ENCODE measurements around the gene ZNF286A.
"Not testable (repeated sequence)": the region's sequence is repeated elsewhere in the genome, so short reads cannot be mapped to it uniquely, and the experiment has no call there.

Gene ZNF286A

GRCh38 chr17:15699413-15699924, at the start of gene ZNF286A:
ZNF286A (plus strand) TSS chr17:15699752; CDS start chr17:15700330, 578 bp downstream.
- peak; percentile 95 for DNase-seq

GRCh38 chr17:15649861-15650421, 49.6 kb upstream of the ZNF286A start:
- no peak for DNase-seq

- no peak for DNase-seq
Observed at GRCh38 chr17:15650741-15651582, 48.6 kb upstream of the ZNF286A start.

DNA sequence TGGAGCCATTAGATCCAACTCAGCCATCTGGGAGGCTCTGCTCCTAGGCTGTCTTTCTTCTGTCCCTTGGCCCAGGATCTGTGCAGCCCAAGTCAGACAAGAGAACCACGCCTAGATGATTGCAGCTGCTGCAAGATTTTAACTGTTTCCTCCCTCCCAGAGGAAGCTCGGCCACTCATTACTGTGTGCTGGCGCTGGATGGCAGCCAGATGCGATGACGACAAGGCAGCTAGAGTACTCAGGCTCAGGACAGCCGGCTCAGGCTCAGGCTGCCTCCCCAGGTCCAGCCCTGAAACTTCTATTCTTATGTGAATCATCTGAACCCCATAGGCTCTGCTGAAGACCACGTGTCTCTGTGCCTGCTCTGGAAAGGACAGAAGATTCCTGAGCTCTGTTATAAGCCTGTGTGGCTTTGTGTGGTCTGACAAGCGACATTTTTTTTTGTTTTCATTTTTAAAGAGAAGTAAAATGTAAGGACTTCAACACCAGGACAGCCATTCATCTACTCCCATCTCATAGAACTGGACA, 47.9 kb upstream of the ZNF286A start:
- peak; percentile 65 for DNase-seq

GRCh38 chr17:15652960-15653359, 46.6 kb upstream of the ZNF286A start:
- no peak for DNase-seq

- DNase-seq = not testable (repeated sequence)
Observed at GRCh38 chr17:15654401-15654800, 45.2 kb upstream of the ZNF286A start.

DNA sequence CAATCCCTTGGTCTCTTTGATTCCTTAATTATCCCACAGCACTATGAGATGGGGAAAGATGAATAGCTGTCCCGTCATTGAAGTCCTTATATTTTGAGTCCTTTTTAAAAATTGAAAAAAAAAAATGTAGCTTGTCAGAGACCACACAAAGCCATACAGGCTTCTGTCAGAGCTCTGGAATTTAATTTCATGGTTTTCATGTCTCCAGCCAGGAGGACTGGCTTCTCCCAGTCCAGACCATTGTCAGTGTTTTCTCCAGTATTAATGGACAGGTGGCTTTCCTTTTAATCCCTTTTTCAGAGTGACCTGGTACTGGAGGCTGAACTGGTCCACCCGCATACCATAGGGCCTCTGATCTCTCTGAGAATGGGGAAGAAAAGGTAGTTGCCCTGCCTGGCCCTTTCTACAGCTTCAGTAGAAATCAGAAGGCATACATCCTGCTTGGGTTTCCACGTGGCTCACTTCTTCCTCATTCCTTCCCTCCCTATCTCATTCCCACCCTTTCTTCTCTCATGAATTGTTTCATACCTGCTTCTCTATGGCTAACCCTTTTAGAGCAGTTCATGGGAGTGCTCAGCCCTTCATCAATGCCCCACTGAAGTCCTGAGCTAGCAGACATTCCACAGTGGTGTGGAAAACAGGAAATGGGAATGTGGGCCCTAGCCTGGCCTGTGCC, 44.5 kb upstream of the ZNF286A start:
- no peak for DNase-seq

- no peak for DNase-seq
Observed at GRCh38 chr17:15657868-15658267, 41.7 kb upstream of the ZNF286A start.

- no peak for DNase-seq
Observed at GRCh38 chr17:15658296-15658695, 41.3 kb upstream of the ZNF286A start.

GRCh38 chr17:15659236-15659635, 40.3 kb upstream of the ZNF286A start:
- DNase-seq = no peak

GRCh38 chr17:15659663-15660062, 39.9 kb upstream of the ZNF286A start:
- DNase-seq = no peak

GRCh38 chr17:15660077-15660476, 39.5 kb upstream of the ZNF286A start:
- DNase-seq = no peak

DNA sequence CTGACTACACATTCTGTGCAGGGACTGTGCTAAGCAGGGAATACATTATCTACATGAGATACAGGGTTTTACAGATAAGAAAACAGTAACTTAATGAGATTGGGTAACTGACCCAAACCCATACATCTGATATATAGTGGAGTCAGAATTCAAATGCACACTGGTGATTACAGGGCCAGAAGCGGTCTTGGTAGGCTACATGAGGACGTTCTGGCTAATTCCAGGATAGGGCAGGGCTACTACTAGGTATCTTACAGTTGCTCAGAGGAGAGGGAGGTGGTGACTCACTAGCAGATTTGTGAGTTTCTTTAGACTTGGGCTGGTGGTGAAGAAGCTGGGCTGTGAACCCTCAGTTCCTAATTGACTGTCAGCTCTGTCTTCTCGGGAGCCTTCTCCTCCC, 36.9 kb upstream of the ZNF286A start:
- DNase-seq = no peak

DNA sequence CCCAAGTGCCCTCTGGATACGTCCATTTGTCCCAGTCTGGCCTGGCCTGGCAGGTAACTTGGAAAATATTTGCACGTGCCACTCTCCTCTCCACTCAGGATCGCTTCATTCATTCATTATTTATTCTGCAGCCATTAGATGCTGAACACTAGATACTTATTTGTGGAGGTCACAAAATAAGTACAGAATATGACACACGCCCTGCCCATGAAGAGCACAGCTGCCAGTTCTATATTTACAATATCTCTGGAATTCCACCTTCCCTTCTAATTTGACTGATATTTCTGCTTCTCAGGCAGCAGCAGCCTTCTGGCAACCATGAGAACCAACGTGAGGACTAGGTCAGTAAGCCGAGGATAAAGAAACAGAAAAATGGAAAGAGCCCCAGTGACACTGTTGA, 36.4 kb upstream of the ZNF286A start:
- DNase-seq = no peak

- no peak for DNase-seq
Observed at GRCh38 chr17:15663691-15664090, 35.9 kb upstream of the ZNF286A start.

DNA sequence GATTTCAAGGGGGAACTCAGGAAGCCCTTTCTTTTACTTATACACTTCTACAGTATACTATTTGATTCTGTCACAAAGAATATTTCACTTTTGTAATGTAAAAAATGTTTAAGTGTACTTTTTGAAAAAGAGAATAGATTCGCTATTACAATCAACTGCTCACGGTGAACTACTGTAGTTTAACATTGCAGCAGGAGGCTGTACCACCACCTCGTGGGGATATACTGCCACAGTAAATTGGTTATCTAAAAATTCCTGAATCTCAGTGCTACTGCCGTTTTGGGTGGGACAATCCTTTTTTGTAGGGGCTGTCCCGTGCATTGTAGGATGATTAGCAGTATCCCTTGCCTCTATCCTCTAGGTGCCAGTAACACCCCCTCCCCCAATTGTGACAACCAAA, 30.0 kb upstream of the ZNF286A start:
- DNase-seq = not testable (repeated sequence)

DNA sequence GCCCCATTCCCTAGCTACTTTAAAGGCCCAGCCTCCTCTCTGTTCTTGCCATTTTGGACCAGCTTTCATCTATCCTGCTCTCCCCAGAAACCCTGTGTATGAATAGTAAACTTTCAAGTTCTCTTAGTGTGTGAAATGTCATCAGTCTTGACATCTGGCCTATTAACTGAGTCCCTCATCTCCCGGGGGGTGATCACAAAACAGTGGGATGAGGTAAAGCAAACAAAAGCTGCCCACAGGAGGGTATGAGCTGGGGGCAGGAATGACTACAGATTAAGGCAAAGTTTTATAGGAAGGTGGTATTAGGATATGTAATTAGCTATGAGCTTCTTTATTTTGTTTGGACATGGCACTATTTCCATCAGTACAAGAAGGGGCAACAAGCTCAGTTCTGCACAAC, 24.9 kb upstream of the ZNF286A start:
- not testable (repeated sequence) for DNase-seq

- DNase-seq = not testable (repeated sequence)
Observed at GRCh38 chr17:15675991-15676390, 23.6 kb upstream of the ZNF286A start.

- not testable (repeated sequence) for DNase-seq
Observed at GRCh38 chr17:15683135-15683534, 16.4 kb upstream of the ZNF286A start.

GRCh38 chr17:15683824-15684478, 15.6 kb upstream of the ZNF286A start, which contains the start of gene TRIM16:
TRIM16 (minus strand) TSS chr17:15684311; CDS start chr17:15651609, 32,702 bp downstream.
- DNase-seq = not testable (repeated sequence)

DNA sequence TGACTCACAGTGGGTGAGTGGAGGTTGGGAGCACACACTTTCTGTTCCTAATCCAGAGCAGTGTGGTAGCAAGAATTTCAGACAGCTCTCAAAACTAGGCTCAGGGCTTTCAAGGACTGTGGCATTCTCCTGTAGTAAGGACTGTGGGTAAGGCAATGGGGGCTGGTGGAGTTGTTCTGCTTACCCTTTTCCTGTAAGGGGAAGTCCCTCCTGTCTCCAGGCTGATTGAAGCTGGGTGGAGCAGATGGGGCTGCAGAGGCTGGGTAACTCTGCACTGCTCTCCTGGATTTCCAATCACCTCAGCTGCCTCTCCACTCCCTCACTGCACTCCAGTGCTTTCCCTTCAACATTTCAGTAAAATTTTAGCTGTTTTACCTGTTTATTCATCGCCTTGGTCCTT, 12.1 kb upstream of the ZNF286A start:
- not testable (repeated sequence) for DNase-seq

DNA sequence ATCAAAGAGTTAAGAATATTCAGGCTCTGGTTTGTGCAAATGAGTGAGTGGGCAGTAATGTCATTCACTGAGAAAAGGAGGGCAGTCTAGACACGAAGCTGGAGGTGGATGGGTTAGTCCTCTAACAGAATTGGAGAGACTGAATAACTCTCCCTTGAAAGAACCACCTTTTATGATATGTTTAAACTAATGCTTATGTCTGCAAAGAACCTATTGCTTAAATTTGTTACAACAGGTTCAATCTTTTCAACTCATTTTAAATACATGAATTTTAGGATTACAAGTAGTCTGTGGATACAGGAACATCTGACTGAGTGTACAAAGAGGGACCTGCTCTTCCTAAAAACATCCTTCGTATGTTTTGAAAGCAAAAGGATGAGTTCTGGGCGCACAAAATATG, 585 bp upstream of the ZNF286A start:
- DNase-seq = not testable (repeated sequence)

- not testable (repeated sequence) for DNase-seq
Observed at GRCh38 chr17:15699937-15700336, 385 bp downstream of the ZNF286A start.

Measured in NCI-H446 treated with DMSO at 0.1 percent for 48 hours (cell line).